ENCODE data around the gene IQGAP1.

The IQGAP1 gene

GRCh38 chr15:90375071-90375470, 13.0 kb upstream of the IQGAP1 start:
- no peak for DNase-seq (ENCODE audit: low read depth, low spot score)
- ChIA-PET CTCF (interaction anchor here (1.0 to 1.7 kb wide), 2 partner anchors 55 to 107 kb away, joined by 3 to 4 read pairs; no protein-coding TSS in a partner anchor), POLR2A (interaction anchor here (1.3 kb wide), 1 partner anchor 13 kb away, joined by 6 read pairs; the partner anchor contains the start of gene IQGAP1)
- no peak for TF ChIP-seq CTCF (IDR thresholded peaks at IDR 0.05; ENCODE audit: insufficient read depth, low read length, missing control alignments)
- no peak overlapping the region for H3K4me3 ChIP-seq (ENCODE audit: low read depth, low read length)

GRCh38 chr15:90376789-90377188, 11.3 kb upstream of the IQGAP1 start:
- TF ChIP-seq CTCF (IDR thresholded peaks at IDR 0.05; ENCODE audit: insufficient read depth, low read length, missing control alignments), result no peak
- ChIA-PET CTCF (interaction anchor here (0.7 to 2.7 kb wide), 2 partner anchors 14 to 324 kb away, joined by 3 to 8 read pairs; no protein-coding TSS in a partner anchor), POLR2A (no interaction called here)
- H3K4me3 ChIP-seq (ENCODE audit: low read depth, low read length), result no peak overlapping the region
- DNase-seq (ENCODE audit: low read depth, low spot score), result no peak

GRCh38 chr15:90379263-90379662, 8.8 kb upstream of the IQGAP1 start:
- ChIA-PET CTCF (no interaction called here), POLR2A (no interaction called here)
- no peak for DNase-seq (ENCODE audit: low read depth, low spot score)
- no peak for TF ChIP-seq CTCF (IDR thresholded peaks at IDR 0.05; ENCODE audit: insufficient read depth, low read length, missing control alignments)
- H3K4me3 ChIP-seq (ENCODE audit: low read depth, low read length), result no peak overlapping the region

- no peak for TF ChIP-seq CTCF (IDR thresholded peaks at IDR 0.05; ENCODE audit: insufficient read depth, low read length, missing control alignments)
- no peak overlapping the region for H3K4me3 ChIP-seq (ENCODE audit: low read depth, low read length)
- DNase-seq (ENCODE audit: low read depth, low spot score), result no peak
- CTCF ChIA-PET, result interaction anchor here (1.4 kb wide), 1 partner anchor 8 kb away, joined by 3 read pairs; no protein-coding TSS in a partner anchor
- POLR2A ChIA-PET, result no interaction called here
Measured at GRCh38 chr15:90381515-90381914, 6.5 kb upstream of the IQGAP1 start.

- no peak for TF ChIP-seq CTCF (IDR thresholded peaks at IDR 0.05; ENCODE audit: insufficient read depth, low read length, missing control alignments)
- no peak for DNase-seq (ENCODE audit: low read depth, low spot score)
- ChIA-PET POLR2A (no interaction called here), CTCF (interaction anchor here (1.4 to 1.7 kb wide), 2 partner anchors 8 to 100 kb away, joined by 3 to 5 read pairs; no protein-coding TSS in a partner anchor)
- H3K4me3 ChIP-seq (ENCODE audit: low read depth, low read length), result no peak overlapping the region
Measured at GRCh38 chr15:90382320-90382719, 5.7 kb upstream of the IQGAP1 start.

GRCh38 chr15:90386221-90386620, 1.8 kb upstream of the IQGAP1 start:
- CTCF ChIA-PET, result no interaction called here
- POLR2A ChIA-PET, result no interaction called here
- no peak for DNase-seq (ENCODE audit: low read depth, low spot score)
- no peak for TF ChIP-seq CTCF (IDR thresholded peaks at IDR 0.05; ENCODE audit: insufficient read depth, low read length, missing control alignments)
- no peak overlapping the region for H3K4me3 ChIP-seq (ENCODE audit: low read depth, low read length)

Data from AG04449 (cell line).